ENCODE results near the gene EGFR. TPM values are rescaled to one million over a fixed set of nuclear protein-coding genes. Genes with fewer than 3 reads are reported as not detected.

The EGFR gene
- total and polyA plus RNA-seq, 2 experiments from 2014 or later, result 21.6 to 51.0 TPM

GRCh38 chr7:55108818-55109217 is 90.0 kb downstream of the EGFR start:
- no peaks in the 10 kb centered on the region for H3K9me2 ChIP-seq (replicated peaks; ENCODE audit: insufficient read depth)
- H3K4me1 ChIP-seq (ENCODE audit: insufficient read depth), result peaks cover 54% of the 10 kb centered on the region
- H3K27ac ChIP-seq, result peak overlapping the region; percentile 81
- H3K36me3 ChIP-seq (replicated peaks; ENCODE audit: insufficient read depth, low read depth), result no peaks in the 10 kb centered on the region
- H3K4me2 ChIP-seq, result peak overlapping the region; percentile 35
- peaks cover 61% of the 10 kb centered on the region for H3K79me2 ChIP-seq
- H3K9me3 ChIP-seq (ENCODE audit: low read depth), result no peaks in the 10 kb centered on the region
- H3K4me3 ChIP-seq, result no peak overlapping the region
- H4K20me1 ChIP-seq (ENCODE audit: insufficient read depth, poor library complexity, severe bottlenecking), result no peaks in the 10 kb centered on the region
- TF ChIP-seq EZH2 (IDR thresholded peaks at IDR 0.05; ENCODE audit: borderline replicate concordance), result no peak
- TF ChIP-seq CTCF (IDR thresholded peaks at IDR 0.05; ENCODE audit: poor library complexity), result no peak
- no peak for TF ChIP-seq EZH2phosphoT487 (IDR thresholded peaks at IDR 0.05; ENCODE audit: low read depth, severe bottlenecking, unreplicated experiment)
- 52% methylated on average over 3 of the region's 3 CpGs for WGBS (ENCODE audit: low lambda C conversion rate, missing lambda C conversion rate)
- H3K27me3 ChIP-seq, result no peaks in the 10 kb centered on the region
- DNase-seq (ENCODE audit: low spot score), result no peak
- no peak overlapping the region for H2AFZ ChIP-seq

GRCh38 chr7:55109404-55110167 is 90.8 kb downstream of the EGFR start:
- H3K4me1 ChIP-seq (ENCODE audit: insufficient read depth), result peaks cover 52% of the 10 kb centered on the region
- peak overlapping the region; percentile 81 for H3K27ac ChIP-seq
- peak overlapping the region; percentile 35 for H3K4me2 ChIP-seq

GRCh38 chr7:55110282-55110992 is 91.6 kb downstream of the EGFR start:
- peak overlapping the region; percentile 18 for H3K4me2 ChIP-seq
- no peaks in the 10 kb centered on the region for H4K20me1 ChIP-seq (ENCODE audit: insufficient read depth, poor library complexity, severe bottlenecking)
- no peaks in the 10 kb centered on the region for H3K27me3 ChIP-seq
- H3K4me1 ChIP-seq (ENCODE audit: insufficient read depth), result peaks cover 46% of the 10 kb centered on the region
- peak overlapping the region; percentile 81 for H3K27ac ChIP-seq
- H3K9me3 ChIP-seq (ENCODE audit: low read depth), result no peaks in the 10 kb centered on the region
- whole genome bisulfite sequencing (ENCODE audit: low lambda C conversion rate, missing lambda C conversion rate), result 80% methylated on average over 14 of the region's 14 CpGs
- peaks cover 56% of the 10 kb centered on the region for H3K79me2 ChIP-seq
- H3K9me2 ChIP-seq (replicated peaks; ENCODE audit: insufficient read depth), result no peaks in the 10 kb centered on the region
- no peaks in the 10 kb centered on the region for H3K36me3 ChIP-seq (replicated peaks; ENCODE audit: insufficient read depth, low read depth)
- no peak for DNase-seq (ENCODE audit: low spot score)
- TF ChIP-seq EZH2phosphoT487 (IDR thresholded peaks at IDR 0.05; ENCODE audit: low read depth, severe bottlenecking, unreplicated experiment) (no peak), EZH2 (IDR thresholded peaks at IDR 0.05; ENCODE audit: borderline replicate concordance) (no peak), CTCF (IDR thresholded peaks at IDR 0.05; ENCODE audit: poor library complexity) (no peak)
- no peak overlapping the region for H2AFZ ChIP-seq
- H3K4me3 ChIP-seq, result no peak overlapping the region

More at GRCh38 chr7:55109404-55110167, 90.8 kb downstream of the EGFR start:
- H3K9me2 ChIP-seq (replicated peaks; ENCODE audit: insufficient read depth), result no peaks in the 10 kb centered on the region
- H3K4me3 ChIP-seq, result no peak overlapping the region
- H3K79me2 ChIP-seq, result peaks cover 61% of the 10 kb centered on the region
- no peaks in the 10 kb centered on the region for H3K27me3 ChIP-seq
- TF ChIP-seq CTCF (IDR thresholded peaks at IDR 0.05; ENCODE audit: poor library complexity), result no peak
- no peak for TF ChIP-seq EZH2 (IDR thresholded peaks at IDR 0.05; ENCODE audit: borderline replicate concordance)
- TF ChIP-seq EZH2phosphoT487 (IDR thresholded peaks at IDR 0.05; ENCODE audit: low read depth, severe bottlenecking, unreplicated experiment), result no peak
- H3K36me3 ChIP-seq (replicated peaks; ENCODE audit: insufficient read depth, low read depth), result no peaks in the 10 kb centered on the region
- no peak overlapping the region for H2AFZ ChIP-seq
- DNase-seq (ENCODE audit: low spot score), result peak; percentile 46
- WGBS (ENCODE audit: low lambda C conversion rate, missing lambda C conversion rate), result 60% methylated on average over 8 of the region's 8 CpGs
- H4K20me1 ChIP-seq (ENCODE audit: insufficient read depth, poor library complexity, severe bottlenecking), result no peaks in the 10 kb centered on the region
- H3K9me3 ChIP-seq (ENCODE audit: low read depth), result no peaks in the 10 kb centered on the region

Measured in hepatocyte (in vitro differentiated cells).